ENCODE measurements around the gene CCDC77.
"Not testable (repeated sequence)": the region's sequence is repeated elsewhere in the genome, so short reads cannot be mapped to it uniquely, and the experiment has no call there.

DNA sequence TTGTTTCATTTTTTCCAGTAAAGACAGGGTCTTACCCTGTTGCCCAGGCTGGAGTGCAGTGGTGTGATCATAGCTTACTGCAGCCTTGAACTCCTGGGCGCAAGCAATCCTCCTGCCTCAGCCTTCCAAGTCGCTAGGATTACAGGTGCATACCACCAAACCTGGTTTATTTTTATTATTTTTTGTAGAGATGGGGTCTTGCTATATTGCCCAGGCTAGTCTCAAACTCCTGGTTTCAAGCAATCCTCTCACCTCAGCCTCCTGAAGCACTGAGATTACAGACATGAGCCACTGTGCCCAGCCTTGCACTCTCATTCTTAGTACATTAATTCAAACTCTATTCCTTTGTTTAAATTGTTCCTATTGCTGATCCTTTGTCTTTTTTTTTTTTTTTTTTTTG, 34.3 kb downstream of the CCDC77 start:
- TF ChIP-seq, protein P1, sequence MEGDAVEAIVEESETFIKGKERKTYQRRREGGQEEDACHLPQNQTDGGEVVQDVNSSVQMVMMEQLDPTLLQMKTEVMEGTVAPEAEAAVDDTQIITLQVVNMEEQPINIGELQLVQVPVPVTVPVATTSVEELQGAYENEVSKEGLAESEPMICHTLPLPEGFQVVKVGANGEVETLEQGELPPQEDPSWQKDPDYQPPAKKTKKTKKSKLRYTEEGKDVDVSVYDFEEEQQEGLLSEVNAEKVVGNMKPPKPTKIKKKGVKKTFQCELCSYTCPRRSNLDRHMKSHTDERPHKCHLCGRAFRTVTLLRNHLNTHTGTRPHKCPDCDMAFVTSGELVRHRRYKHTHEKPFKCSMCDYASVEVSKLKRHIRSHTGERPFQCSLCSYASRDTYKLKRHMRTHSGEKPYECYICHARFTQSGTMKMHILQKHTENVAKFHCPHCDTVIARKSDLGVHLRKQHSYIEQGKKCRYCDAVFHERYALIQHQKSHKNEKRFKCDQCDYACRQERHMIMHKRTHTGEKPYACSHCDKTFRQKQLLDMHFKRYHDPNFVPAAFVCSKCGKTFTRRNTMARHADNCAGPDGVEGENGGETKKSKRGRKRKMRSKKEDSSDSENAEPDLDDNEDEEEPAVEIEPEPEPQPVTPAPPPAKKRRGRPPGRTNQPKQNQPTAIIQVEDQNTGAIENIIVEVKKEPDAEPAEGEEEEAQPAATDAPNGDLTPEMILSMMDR (IDR thresholded peaks at IDR 0.05): not testable (repeated sequence)
- TF ChIP-seq POLR2A (IDR thresholded peaks at IDR 0.05): not testable (repeated sequence)

Data from thyroid gland (tissue), 4 donors.